Breast epithelium (tissue), 4 donors: ENCODE results near the gene HIVEP3. TPM values are rescaled to one million over a fixed set of nuclear protein-coding genes. Genes with fewer than 3 reads are reported as not detected.

Experiments
- DNase-seq, 2 donors: peaks; one replicate each; pipeline ENCODE4 v3.0.0-alpha.2; 2019; ENCODE audit warnings: low spot score in 2 of 2
- H3K27ac ChIP-seq, 2 donors: fragments of 200-600 bp; sonication (generic) in 1 of 2; one replicate each; pipeline ENCODE4 v1.5.1; 2016 to 2019; ENCODE audit warnings: mild to moderate bottlenecking in 1 of 2
- H3K27me3 ChIP-seq, 2 donors: fragments of 200-600 bp; sonication (generic) in 1 of 2; one replicate each; pipeline versions ENCODE4 v1.5.1 to v1.6.0; 2017 to 2019; ENCODE audit warnings: control low read depth in 1 of 2, mild to moderate bottlenecking in 1 of 2
- H3K36me3 ChIP-seq: fragments of 200-600 bp; one replicate; pipeline ENCODE4 v1.5.1; 2019
- H3K4me1 ChIP-seq, 2 donors: fragments of 200-600 bp; sonication (generic); one replicate each; pipeline ENCODE4 v1.5.1; 2016 to 2019; ENCODE audit warnings: control low read depth in 1 of 2
- H3K4me3 ChIP-seq, 3 donors: fragments of 200-600 bp; sonication (generic); 1 replicate in 2 of 3; 2 replicates in 1 of 3; pipeline ENCODE4 v1.5.1; 2016 to 2019; ENCODE audit warnings: mild to moderate bottlenecking in 3 of 3, moderate library complexity in 2 of 3
- H3K9me3 ChIP-seq, 2 donors: fragments of 200-600 bp; sonication (generic) in 1 of 2; one replicate each; pipeline ENCODE4 v1.5.1; 2016 to 2019; ENCODE audit warnings: control low read depth in 1 of 2
- CTCF ChIP-seq, 3 donors: fragments of 450-650 bp; IDR thresholded peaks; one replicate each; pipeline ENCODE4 v1.5.1; 2016 to 2017; ENCODE audit warnings: antibody characterized with exemption in 3 of 3, mild to moderate bottlenecking in 3 of 3, moderate library complexity in 3 of 3
- POLR2A ChIP-seq: fragments of 450-650 bp; IDR thresholded peaks from one replicate; pipeline ENCODE4 v1.6.1; 2016; ENCODE audit warnings: antibody characterized with exemption, mild to moderate bottlenecking, moderate library complexity
- POLR2AphosphoS5 ChIP-seq, 3 donors: sonication (generic); formaldehyde crosslinking; IDR thresholded peaks; one replicate each; pipeline ENCODE4 v1.6.1; 2017; ENCODE audit warnings: antibody characterized with exemption in 3 of 3
- intact Hi-C: fragments of 100-400 bp; cut with DNase I; formaldehyde crosslinking; loops from one replicate; pipeline ENCODE4 v1.15.1; 2023; ENCODE audit warnings: low total_unique reads
- total RNA-seq, 3 donors: library from RNA; depleted of rRNA; stranded (reverse); fragments of >200 nt; gene quantifications; one replicate each; pipeline ENCODE4 v1.1.0, GENCODE V29; 2016

HIVEP3 gene
- total RNA-seq, 3 donors from 2014 or later = 3.5 to 13.5 (median 9.2) TPM

GRCh38 chr1:41615981-41616380 is 302.7 kb downstream of the HIVEP3 start:
- intact Hi-C loops = no loop called here
- TF ChIP-seq POLR2A (no peak), POLR2AphosphoS5 (IDR thresholded peaks at IDR 0.05) (no peak), CTCF (IDR thresholded peaks at IDR 0.05) (no peak)

GRCh38 chr1:41615316-41615715 is 303.4 kb downstream of the HIVEP3 start:
- H3K9me3 ChIP-seq = no peaks in the 10 kb centered on the region
- no peaks in the 10 kb centered on the region for H3K36me3 ChIP-seq
- intact Hi-C loops = no loop called here
- H3K4me1 ChIP-seq = peaks cover 0 to 21% of the 10 kb centered on the region in 2 donors
- DNase-seq = no peak
- H3K27me3 ChIP-seq = no peaks in the 10 kb centered on the region
- no peak overlapping the region for H3K27ac ChIP-seq
- no peak for TF ChIP-seq POLR2AphosphoS5 (IDR thresholded peaks at IDR 0.05)
- TF ChIP-seq CTCF (IDR thresholded peaks at IDR 0.05) = no peak
- TF ChIP-seq POLR2A = no peak
- no peak overlapping the region for H3K4me3 ChIP-seq

More at GRCh38 chr1:41615981-41616380, 302.7 kb downstream of the HIVEP3 start:
- no peaks in the 10 kb centered on the region for H3K36me3 ChIP-seq
- no peaks in the 10 kb centered on the region for H3K27me3 ChIP-seq
- no peaks in the 10 kb centered on the region for H3K9me3 ChIP-seq
- H3K27ac ChIP-seq = no peak overlapping the region
- peaks cover 0 to 21% of the 10 kb centered on the region in 2 donors for H3K4me1 ChIP-seq
- no peak for DNase-seq
- no peak overlapping the region for H3K4me3 ChIP-seq

GRCh38 chr1:41614818-41615217 is 303.9 kb downstream of the HIVEP3 start:
- Histone ChIP-seq H3K4me1 (peaks cover 0 to 21% of the 10 kb centered on the region in 2 donors), H3K4me3 (no peak overlapping the region), H3K36me3 (no peaks in the 10 kb centered on the region), H3K27me3 (no peaks in the 10 kb centered on the region), H3K27ac (no peak overlapping the region), H3K9me3 (no peaks in the 10 kb centered on the region)
- TF ChIP-seq POLR2A = no peak
- TF ChIP-seq POLR2AphosphoS5 (IDR thresholded peaks at IDR 0.05) = no peak
- no peak for TF ChIP-seq CTCF (IDR thresholded peaks at IDR 0.05)
- intact Hi-C loops = no loop called here
- no peak for DNase-seq

- Histone ChIP-seq H3K36me3 (no peaks in the 10 kb centered on the region), H3K27me3 (no peaks in the 10 kb centered on the region), H3K4me3 (no peak overlapping the region), H3K9me3 (no peaks in the 10 kb centered on the region), H3K27ac (no peak overlapping the region), H3K4me1 (peaks cover 0 to 19% of the 10 kb centered on the region in 2 donors)
- intact Hi-C loops = no loop called here
- no peak for TF ChIP-seq POLR2AphosphoS5 (IDR thresholded peaks at IDR 0.05)
- TF ChIP-seq POLR2A = no peak
- TF ChIP-seq CTCF (IDR thresholded peaks at IDR 0.05) = no peak
- no peak for DNase-seq
Observed at GRCh38 chr1:41613689-41614574, 304.8 kb downstream of the HIVEP3 start.

- H3K4me3 ChIP-seq = no peak overlapping the region
- H3K9me3 ChIP-seq = no peaks in the 10 kb centered on the region
- H3K27ac ChIP-seq = no peak overlapping the region
- intact Hi-C loops = no loop called here
- H3K27me3 ChIP-seq = no peaks in the 10 kb centered on the region
- peaks cover 0 to 11% of the 10 kb centered on the region in 2 donors for H3K4me1 ChIP-seq
- no peak for TF ChIP-seq POLR2AphosphoS5 (IDR thresholded peaks at IDR 0.05)
- TF ChIP-seq CTCF (IDR thresholded peaks at IDR 0.05) = no peak
- no peak for TF ChIP-seq POLR2A
- DNase-seq = peak in 1 of 2 donors; percentile 10
- H3K36me3 ChIP-seq = no peaks in the 10 kb centered on the region
Observed at GRCh38 chr1:41612953-41613352, 305.8 kb downstream of the HIVEP3 start.
